HG02938 (cell line): Measurements from ENCODE around the gene CASP3.
"Not testable (repeated sequence)": the region's sequence is repeated elsewhere in the genome, so short reads cannot be mapped to it uniquely, and the experiment has no call there.

ENCODE experiments used
- ATAC-seq: cut with Tn5 transposase; IDR thresholded peaks from one replicate; pipeline ENCODE4 v1.9.1; 2021; ENCODE audit warnings: mild to moderate bottlenecking, moderate library complexity; ENCODE audit not compliant: unreplicated experiment

The CASP3 gene

DNA sequence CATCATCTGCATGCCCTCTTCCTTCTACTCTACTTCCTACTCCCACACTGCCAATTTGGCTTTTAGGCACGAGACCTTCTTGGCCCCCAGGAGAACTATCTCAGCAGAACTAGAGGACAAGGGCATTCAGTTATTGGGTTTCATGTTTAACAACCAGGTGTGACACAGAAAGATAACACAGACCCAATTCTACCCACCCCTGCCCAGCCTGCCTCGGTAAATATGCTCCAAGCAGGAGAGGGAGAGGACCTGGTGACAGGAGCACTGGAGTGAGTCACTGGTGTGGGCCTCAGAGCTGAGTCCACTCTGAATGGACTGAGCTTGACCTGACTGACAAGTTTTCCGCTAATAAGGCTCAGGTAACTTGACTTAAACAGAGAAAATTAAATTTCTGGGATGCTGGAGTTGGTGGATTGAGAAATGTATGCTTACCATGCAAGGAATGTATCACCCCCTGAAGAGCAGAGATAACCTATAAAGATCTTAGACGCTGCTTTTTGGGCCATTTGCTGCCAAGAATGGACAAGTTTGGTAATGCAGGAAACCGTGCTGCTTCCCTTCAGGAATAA is 52.5 kb downstream of the CASP3 start:
- no peak for ATAC-seq

DNA sequence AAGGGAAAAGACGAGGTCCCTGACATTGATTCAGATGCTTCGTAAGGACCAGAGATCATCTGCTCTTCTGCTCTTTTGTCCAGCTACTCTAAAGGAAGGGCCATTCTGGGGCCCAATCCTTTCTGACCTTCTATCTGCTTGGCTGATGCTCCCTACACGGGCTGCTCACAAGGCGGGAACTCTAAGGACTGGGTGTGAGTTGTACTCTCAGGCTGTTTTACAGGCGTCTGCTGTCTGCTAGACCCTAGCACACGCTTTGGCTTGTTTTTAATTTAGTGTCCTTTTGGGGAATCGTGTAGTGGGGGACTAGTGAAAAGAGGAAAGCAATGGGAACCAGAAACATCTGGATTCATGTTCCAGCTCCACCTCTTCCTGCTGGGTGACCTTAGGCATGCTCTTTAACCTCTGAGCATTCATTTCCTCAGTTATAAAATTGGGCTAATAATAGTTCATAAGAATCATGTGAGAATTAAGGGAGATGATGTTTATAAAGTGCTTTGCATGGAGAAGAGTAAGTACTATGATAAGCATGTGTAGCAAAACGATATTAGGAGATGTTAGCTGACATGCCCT is 53.1 kb downstream of the CASP3 start:
- no peak for ATAC-seq

DNA sequence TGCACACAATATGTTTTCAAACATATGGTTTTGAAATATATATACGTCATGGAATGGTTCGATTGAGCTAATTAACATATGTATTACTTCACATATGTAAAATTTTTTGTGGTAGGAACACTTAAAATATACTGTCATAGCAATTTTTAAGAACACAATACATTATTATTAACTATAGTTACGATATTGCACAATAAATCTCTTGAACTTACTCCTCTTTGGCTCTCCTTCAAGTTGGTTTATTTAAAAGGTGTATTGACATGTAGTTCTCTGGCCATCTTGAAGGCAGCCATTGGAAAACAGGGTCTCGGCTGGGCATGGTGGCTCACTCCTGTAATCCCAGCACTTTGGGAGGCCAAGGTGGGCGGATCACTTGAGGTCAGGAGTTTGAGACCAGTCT is 53.8 kb downstream of the CASP3 start:
- no peak for ATAC-seq

DNA sequence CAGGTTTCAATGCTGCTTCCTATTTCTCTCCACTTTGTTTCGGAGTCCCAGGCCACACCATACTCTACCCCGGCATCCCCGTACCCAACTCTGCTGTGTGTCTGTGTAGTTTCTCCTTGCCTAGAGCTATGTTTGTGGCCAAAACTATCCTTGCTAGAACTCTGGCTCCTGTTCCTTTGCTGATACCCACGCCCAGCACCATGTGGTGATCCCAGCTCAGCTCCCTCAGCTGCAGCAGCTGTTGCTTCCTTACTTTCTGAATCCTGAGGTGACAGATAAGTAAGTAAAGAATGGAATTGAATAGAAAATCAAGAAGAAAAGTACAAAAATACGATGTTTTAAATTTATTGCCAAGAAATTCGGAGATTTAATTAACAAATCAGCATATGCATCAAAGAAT is 55.8 kb downstream of the CASP3 start:
- no peak for ATAC-seq

GRCh38 chr4:184591747-184592270 is 57.4 kb downstream of the CASP3 start:
- not testable (repeated sequence) for ATAC-seq

- ATAC-seq, result no peak
Measured at GRCh38 chr4:184591070-184591677, 58.1 kb downstream of the CASP3 start.

- ATAC-seq, result no peak
Measured at GRCh38 chr4:184590196-184590595, 59.1 kb downstream of the CASP3 start.

GRCh38 chr4:184588893-184589292 is 60.4 kb downstream of the CASP3 start:
- ATAC-seq, result no peak

DNA sequence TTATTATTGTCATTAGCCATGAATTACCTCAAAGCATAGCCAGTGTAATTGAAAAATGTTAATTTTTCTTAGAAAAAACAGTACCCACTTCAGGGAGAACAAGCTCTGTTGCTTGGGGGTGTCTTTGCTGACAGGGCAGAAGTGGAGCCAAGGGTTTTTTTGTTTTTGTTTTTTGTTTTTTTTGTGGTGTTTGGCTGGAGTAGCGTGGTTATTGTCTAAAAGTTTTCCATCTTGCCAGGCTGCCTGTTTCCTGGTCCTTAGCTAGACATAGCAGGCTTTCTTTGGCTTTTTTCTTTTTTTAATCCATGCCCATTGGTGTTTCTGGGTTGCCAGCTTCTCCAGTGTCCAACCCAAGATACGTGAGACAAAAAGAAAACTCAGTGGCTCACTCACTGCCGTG is 61.5 kb downstream of the CASP3 start:
- ATAC-seq, result no peak

DNA sequence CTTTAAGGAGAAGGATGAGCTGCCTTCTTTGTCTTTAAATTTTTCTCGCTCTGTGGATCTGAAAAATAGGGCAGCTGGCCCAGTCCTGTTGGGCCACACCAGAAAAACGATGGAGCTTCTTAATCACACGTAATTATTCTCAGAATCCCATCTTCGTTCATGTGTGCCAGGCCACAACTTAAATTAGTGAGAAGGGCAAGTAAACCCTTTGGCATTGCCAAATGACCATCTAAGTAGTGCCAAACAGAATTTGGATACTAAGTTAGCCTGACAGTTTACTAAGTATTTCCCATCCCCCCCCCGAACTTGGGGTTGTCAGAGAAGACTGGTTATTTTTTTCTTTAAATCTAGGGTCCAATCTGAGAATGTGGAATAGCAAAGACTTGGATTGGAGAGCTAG is 62.0 kb downstream of the CASP3 start:
- no peak for ATAC-seq

- ATAC-seq, result no peak
Measured at GRCh38 chr4:184583738-184584502, 65.3 kb downstream of the CASP3 start.
